ENCODE measurements around the gene FAM120A.

GRCh38 chr9:93591301-93592007, 140.0 kb downstream of the FAM120A start:
- TF ChIP-seq, protein P1, sequence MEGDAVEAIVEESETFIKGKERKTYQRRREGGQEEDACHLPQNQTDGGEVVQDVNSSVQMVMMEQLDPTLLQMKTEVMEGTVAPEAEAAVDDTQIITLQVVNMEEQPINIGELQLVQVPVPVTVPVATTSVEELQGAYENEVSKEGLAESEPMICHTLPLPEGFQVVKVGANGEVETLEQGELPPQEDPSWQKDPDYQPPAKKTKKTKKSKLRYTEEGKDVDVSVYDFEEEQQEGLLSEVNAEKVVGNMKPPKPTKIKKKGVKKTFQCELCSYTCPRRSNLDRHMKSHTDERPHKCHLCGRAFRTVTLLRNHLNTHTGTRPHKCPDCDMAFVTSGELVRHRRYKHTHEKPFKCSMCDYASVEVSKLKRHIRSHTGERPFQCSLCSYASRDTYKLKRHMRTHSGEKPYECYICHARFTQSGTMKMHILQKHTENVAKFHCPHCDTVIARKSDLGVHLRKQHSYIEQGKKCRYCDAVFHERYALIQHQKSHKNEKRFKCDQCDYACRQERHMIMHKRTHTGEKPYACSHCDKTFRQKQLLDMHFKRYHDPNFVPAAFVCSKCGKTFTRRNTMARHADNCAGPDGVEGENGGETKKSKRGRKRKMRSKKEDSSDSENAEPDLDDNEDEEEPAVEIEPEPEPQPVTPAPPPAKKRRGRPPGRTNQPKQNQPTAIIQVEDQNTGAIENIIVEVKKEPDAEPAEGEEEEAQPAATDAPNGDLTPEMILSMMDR (conservative IDR thresholded peaks at IDR 0.05; ENCODE audit: low read length) = no peak
- TF ChIP-seq EZH2phosphoT487 (IDR thresholded peaks at IDR 0.05; ENCODE audit: borderline replicate concordance) = no peak
